Stimulated activated naive CD8-positive, alpha-beta T cell treated with anti-CD3 and anti-CD28 coated beads, Interleukin-15, Interleukin-2, amounts not matched to agents 100 U/mL and 50 U/mL, for 24 hours (primary cell): ENCODE results near the gene ZNF277.
"Not testable (repeated sequence)": the region's sequence is repeated elsewhere in the genome, so short reads cannot be mapped to it uniquely, and the experiment has no call there.

Experiments used
- ATAC-seq: fragments of 150-1000 bp; cut with Tn5 transposase; one replicate; pipeline ENCODE4 v1.10.0; 2021
- DNase-seq: peaks from one replicate; pipeline ENCODE4 v3.0.0; 2021

The ZNF277 gene

DNA sequence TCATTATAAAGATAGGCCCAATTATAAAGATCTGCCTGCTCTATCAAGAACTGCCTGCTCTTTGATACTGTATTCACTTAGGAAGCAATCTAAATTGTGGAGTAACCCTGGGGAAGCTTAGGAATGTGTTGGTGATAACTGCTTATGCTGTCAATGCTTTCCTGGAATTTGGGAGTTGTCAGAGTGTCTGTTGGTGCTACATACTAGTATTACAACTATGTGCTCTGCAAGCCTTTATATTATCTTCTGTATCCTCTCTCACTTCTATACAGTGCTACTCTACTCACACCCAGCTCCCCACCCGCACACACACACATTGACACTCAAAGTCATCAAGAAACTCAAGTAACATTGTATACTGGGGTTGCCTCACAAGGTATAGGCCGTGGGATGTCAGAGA lies 6.1 kb downstream of the ZNF277 start:
- DNase-seq: no peak
- no peak for ATAC-seq

DNA sequence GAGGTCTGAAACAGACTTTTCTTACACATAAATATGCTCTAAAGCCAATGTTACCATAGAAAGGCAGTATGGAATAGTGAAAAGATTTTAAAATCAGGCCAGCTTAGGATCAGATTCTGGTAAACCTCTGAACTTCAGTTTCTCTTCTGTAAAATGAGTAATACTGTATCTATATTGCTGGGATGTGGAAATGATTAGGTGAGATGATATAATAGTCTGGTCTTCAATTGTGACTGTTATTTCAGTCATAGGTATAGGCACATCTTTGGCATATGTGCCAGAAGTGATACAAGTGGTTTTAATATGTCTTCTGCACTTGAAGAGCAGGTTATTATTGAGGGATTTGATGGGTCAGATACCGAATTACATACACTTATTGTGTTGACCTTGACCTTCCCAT lies 7.2 kb downstream of the ZNF277 start:
- DNase-seq: no peak
- no peak for ATAC-seq

DNA sequence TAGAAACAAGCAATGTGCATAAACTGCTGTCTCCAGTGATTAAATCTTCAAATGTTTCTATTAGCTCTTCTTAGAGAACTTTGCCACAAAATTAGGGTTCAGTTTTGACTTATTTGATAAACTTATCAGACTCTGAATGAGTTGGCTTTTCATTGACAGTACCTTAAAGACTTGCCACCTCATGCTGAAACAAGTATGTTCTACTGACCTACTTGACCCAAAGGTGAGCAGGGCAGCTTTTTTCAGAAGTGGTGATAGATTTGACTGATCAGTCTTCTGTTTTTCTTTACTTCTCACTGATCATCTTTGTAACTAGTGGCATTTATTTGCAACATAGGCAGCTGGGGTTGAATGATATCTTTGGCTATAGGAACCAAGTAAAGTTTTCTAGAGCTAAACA lies 7.8 kb downstream of the ZNF277 start:
- ATAC-seq (no peak), DNase-seq (no peak)

DNA sequence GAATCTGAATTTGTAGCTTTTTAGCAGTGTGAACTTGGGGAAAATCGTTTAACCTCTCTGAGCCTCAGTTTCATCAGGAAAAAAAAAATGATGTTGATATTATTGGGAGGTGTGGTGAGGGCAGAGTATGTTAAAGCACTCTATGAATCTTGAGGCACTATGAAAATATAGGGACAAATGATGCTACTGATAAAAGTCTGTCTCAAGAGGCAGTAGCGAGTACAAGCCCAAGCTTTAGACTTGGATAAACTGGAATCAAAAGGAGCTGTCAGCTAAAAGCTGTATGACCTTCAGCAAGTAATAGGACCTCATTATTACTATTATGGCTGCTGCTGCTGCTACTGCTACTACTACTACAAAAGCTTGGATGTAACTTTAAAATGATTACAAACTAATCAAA lies 8.4 kb downstream of the ZNF277 start:
- ATAC-seq: no peak
- no peak for DNase-seq

DNA sequence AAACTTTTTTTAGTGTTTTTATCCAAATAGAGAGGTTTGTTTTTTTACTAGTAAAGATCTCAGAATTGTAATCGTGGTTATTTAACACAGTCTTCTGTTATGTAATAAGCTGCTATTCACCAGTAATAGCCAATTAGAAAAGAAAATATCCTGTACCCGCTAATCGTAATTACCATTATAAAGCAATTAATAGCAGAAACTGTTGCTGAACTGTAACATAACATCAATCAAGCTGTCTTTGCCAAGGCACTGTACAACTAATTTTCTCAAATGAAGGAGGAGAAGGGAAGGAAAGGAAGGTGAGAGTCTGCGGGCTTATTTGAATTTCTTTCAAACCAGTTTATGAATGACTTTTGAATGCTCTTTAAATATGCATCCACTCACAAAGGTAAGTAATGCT lies 9.3 kb downstream of the ZNF277 start:
- no peak for ATAC-seq

DNA sequence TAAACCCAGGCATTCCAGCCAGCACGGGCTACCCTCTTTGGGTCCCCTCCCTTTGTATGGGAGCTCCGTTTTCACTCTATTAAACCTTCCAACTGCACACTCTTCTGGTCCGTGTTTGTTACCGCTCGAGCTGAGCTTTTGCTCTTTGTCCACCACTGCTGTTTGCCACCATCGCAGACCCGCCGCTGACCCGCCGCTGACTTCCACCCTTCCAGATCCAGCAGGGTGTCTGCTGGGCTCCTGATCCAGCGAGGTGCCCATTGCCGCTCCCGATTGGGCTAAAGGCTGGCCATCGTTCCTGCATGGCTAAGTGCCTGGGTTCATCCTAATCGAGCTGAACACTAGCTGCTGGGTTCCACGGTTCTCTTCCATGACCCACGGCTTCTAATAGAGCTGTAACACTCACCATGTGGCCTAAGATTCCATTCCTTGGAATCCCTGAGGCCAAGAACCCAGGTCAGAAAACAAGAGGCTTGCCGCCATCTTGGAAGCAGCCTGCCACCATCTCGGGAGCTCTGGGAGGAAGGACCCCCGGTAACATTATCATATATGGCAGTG lies 14.5 kb downstream of the ZNF277 start:
- ATAC-seq: no peak
- no peak for DNase-seq

More for the DNA sequence above, 9.3 kb downstream of the ZNF277 start:
- no peak for DNase-seq

DNA sequence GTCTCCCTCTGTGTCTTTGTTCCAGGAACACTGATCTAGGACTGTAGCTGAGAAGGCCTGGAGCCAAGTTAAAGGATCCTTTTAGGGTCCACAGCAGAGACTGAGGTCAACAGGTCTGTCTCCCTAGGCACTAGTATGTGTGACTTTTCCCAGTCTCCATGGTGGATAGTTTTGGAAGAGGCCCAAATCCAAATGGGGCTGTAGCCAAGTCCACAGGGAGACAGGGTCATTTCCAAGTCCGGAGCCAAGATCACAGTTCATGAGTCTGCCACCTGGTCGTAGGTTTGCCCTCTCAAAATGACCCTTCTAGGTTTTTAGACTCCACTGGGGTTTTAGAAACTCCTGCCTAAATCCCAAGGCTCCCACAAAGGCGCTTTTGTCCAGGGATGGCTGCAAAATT lies 16.8 kb downstream of the ZNF277 start:
- DNase-seq: no peak
- ATAC-seq: no peak

DNA sequence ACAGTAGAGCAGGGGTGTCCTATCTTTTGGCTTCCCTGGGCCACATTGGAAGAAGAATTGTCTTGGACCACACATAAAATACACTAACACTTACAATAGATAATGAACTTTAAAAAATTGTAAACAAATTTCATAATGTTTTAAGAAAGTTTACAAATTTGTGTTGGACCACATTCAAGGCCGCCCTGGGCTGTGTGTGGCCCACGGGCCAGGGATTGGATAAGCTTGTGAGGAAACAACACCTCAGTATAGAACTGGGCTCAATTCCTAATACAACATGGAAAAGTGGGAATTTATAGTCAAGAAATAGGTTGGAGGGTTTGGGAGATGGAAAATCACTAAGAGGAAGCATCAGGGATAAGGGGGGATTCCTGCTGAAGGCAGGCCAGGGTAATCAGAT lies 17.7 kb downstream of the ZNF277 start:
- DNase-seq (no peak), ATAC-seq (no peak)

DNA sequence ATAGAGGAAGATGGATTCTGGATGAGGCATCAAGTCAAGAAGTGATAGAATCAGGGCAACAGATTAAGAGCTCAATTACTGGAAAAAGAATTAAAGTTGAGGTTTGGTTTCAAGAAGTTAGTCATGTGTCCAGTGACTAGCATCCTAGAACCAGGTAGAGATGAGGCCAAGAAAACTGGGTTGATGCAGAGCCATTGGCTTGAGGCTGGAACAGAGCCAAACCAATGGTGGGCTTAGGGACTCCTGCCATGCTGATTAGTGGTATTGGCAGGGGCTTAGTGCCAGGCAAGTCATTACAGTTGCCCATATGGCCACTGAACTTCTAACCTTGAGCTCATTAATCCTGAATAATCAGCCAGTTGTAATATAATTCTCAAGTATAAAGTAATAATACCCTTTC lies 18.5 kb downstream of the ZNF277 start:
- ATAC-seq (no peak), DNase-seq (no peak)

DNA sequence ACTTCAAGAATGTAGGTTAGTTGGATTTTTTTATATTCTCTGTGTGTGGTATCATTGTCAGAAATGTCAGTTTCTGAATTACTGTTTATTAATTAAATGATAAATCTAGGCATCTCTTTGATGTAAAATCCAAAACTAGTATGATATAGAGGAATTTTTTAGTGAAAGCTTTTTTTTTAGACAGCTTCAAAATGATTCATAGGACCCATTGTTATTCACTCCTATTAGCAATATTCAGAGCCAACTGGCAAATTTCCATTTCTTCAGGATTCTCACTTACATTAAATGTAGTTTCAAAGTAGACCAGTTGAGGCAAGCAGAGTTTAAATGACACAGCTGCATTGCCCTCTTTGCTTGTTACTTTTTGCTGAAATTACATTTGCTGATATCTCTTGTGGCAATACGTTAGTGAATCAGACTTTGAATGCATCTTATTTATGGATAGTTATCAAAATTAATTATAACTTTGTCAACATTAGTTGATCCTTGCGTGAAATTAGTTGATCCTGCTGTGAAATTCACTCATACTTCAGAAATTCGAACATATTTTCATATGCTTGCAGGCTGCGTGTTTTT lies 20.3 kb downstream of the ZNF277 start:
- ATAC-seq (no peak), DNase-seq (no peak)

DNA sequence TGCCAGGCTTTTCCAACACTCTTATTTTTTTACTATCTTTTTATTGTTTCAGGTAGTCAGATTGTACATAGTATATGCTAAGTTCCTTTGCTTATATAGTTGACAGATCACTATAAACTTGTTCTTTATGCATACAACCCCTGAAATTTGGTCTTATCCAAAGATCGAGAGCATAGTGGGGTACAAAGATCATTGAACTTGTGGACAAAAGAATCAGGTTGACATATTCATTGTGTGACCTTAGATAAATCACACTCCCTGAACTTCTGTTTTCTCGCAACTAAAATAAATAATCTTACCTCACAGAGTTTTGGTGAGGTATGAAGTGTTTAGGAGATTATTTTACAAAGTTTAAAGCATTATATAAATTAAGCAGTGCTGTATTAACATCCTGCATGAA lies 22.1 kb downstream of the ZNF277 start:
- ATAC-seq: no peak

DNA sequence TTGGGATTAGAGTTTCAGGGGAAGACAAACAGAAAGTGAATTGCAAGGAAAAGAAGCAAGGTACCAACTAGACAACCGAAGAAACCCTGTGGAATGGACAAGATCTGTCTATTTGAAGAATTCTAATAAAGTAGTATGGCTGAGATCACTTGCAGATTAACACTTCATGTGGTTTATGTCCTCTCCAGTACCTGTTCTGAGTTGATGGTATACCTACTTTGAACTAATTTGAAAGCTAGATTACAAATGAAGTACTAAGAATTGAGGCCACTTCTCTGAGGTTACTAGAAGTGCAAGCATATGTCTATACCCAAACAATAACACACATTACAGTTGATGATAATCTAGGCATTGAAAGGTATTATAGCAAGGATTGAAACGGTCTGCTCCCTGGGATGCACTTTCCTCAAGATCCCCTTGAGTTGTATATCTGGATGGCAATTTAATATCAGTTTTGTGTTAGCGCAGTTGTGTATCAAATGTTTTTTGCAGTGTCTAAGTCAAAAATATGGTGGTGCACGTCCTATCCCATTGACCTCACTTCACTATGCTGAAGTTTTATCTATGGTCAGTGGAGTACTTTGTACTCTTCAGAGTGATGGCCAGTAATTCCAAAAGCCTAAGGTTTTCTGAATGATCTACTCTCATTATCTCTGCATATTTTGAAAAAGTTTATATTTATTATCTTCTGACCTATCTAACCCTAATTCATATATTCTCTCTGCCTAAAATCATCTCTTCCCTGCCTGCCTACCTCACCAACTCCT lies 25.9 kb downstream of the ZNF277 start:
- DNase-seq: no peak
- no peak for ATAC-seq

More for the DNA sequence above, 22.1 kb downstream of the ZNF277 start:
- DNase-seq: no peak

DNA sequence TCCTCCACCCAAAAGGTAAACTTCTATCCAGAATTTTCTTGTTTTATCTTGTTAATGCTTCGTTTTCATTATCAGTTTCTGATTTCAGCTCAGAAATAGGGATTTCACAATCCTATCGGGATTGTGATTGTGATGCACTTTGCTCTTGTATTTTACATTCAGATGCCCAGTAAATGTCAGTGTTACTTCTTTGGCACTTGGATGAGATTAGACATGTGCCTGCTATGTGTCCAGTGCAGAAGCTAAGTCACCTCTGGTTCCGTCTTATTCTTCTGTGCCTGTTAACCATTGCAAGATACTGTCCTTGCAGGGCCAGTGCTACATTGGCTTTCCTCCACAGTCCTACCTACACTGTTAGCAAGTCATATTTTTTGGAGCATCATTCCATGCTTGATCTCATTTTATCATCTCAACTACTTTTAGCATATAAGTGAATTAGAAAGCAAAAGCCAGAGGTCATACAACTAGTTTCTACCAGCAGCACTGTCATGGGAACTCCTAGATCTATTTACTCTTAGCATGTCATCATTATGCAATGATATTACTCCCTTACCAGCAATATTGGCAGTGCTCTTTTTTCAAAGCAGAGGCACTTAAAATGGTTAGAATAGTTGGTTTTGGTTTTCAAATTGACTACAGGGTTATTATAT lies 26.7 kb downstream of the ZNF277 start:
- DNase-seq: no peak
- ATAC-seq: no peak

DNA sequence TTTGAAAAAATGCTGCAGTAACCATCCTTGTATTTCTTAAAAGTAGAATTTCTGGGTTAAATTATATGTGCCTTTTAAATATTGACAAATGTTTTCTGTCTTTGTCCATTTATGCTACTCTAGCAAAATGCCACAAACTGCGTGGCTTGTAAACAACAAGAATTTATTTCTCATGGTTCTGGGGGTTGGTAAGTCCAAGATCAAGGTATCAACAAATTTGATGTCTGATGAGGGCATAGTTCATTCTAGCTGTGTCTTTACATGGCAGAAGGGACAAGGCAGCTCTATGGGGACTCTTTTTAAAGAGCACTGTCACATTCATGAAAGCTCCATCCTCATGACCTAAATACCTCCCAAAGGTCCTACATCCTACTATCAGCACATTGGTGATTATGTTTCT lies 27.7 kb downstream of the ZNF277 start:
- no peak for ATAC-seq
- DNase-seq: no peak

DNA sequence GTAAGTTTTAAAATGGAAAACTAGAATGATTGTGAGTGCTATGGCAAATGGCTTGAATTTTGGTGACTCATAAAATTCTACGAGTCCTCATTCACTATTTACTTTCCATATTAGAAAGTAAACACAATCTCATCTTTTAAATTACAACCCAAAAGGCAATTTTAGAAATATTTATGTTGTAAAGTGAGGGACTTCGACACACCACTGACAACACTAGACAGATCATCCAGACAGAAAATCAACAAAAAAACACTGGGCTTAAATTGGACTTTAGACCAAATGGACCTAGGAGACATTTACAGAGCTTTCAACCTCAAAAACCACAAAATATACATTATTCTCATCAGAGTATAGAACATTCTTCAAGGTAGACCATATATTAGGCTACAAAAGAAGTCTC lies 30.1 kb downstream of the ZNF277 start:
- no peak for DNase-seq

DNA sequence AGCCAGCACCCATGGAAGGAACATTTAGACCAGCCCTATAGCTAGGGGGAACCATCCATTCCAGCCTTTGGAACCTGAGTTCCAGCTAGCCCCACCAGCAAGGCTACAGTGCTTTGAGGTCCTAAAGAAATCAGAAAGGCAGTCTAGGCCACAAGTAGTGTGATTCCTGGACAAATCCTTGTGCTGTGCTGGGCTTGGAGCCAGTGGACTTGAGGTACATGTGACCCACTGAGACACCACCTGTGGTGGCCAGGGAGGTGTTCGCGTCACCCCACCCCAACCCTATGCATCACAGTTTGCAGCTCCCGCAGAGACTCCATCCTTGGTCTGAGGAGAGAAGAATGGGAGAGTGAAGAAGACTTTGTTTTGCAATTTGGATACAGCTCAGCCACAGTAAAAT lies 31.8 kb downstream of the ZNF277 start:
- ATAC-seq (no peak), DNase-seq (no peak)

More for the DNA sequence above, 30.1 kb downstream of the ZNF277 start:
- ATAC-seq: no peak

DNA sequence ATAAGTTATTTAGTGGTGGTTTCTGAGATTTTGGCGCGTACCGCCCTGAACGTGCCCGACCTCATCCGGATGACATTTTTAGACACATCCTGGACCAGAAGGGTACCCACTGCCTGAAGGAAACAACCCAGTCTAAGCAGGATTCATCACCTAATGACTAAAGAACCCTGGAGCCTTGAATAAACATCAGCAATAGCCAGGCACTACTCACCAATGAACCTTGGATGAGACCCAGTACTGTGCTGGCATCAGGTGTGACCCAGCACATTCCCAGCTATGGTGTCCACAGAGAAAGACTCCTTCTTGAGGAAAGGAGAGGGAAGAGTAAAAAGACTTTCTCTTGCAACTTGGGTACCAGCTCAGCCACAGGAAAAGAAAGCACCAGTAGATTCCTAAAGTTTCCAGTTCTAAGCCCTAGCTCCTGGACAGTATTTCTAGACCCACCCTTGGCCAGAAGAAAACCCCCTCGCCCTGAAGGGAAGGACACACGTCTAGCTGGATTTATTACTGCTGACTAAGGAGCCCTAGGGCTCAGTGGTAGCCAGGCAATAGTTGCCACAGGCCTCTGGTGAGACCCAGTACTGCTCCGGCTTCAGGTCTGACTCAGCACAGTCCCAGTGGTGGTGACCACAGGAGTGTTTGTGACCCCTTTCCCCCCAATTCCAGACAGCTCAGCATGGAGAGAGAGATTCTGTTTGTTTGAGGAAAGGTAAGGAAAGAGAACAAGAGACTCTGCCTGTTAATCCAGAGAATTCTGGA lies 32.5 kb downstream of the ZNF277 start:
- DNase-seq: no peak
- no peak for ATAC-seq

DNA sequence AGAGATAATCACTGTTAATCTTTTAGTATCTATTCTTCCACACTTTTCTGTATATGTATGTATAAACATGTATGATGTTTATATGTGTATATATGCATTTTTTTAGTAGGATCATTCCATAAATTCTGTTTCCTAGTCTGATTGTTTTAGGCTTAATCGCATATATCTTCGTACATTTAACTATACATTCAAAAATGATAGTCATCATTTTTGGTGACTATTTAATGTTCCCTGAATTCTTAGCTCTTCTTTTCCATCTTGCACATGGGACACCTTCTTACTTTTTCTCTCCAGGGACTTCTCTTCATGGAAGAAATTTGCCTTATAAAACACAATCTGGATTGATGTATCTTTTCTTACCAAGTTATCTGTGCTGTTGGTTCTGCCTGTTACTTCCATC lies 42.1 kb downstream of the ZNF277 start:
- ATAC-seq (no peak), DNase-seq (no peak)

DNA sequence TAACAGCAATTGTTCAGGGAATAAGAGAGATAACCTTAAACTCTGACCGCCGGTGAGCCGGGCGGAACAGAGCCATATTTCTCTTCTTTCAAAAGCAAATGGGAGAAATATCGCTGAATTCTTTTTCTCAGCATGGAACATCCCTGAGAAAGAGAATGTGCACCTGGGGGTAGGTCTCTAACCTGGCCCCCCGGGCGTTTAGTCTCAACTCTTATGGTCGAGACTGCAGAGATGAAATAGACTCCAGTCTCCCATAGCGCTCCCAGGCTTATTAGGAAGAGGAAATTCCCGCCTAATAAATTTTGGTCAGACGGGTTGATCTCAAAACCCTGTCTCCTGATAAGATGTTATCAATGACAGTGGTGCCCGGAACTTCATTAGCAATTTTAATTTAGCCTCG lies 43.5 kb downstream of the ZNF277 start:
- not testable (repeated sequence) for DNase-seq, ATAC-seq

DNA sequence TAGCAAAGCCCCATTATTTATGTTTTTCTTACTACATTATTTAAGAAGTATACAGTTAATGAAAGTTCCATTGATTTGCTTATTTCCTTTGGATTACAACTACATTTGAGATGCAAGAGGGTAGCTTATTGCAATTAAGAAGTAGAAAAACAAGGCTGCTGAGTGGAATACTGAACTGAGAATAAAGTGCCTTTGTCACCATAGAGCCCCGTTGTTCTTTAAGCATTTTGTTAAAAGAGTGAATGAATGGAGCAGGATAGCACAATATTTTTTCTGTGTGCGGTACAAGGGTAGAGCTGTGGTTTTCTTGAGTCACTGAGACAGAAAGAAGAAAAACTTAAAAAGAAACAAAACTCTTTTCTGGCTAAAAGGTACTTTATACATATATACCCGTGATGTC lies 45.6 kb downstream of the ZNF277 start:
- no peak for DNase-seq
- no peak for ATAC-seq

DNA sequence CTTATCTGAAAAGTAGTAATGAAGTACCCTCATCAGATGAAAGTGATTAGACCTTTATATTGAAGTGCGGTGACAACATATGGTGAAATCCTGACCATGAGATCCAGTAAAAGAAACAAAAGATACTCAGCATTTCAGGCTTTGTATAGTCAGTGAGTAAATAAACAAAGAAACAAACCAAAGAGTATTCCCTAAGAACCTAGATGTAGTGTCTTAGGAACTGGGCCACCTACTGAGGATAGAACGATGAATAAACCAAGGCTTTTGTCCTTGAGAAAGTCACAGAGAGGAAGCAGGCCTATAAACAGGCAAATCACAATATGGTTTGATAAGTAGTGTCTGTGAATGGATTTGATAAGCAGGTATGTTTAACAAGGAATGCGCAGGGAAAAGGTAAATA lies 46.2 kb downstream of the ZNF277 start:
- DNase-seq (no peak), ATAC-seq (no peak)

DNA sequence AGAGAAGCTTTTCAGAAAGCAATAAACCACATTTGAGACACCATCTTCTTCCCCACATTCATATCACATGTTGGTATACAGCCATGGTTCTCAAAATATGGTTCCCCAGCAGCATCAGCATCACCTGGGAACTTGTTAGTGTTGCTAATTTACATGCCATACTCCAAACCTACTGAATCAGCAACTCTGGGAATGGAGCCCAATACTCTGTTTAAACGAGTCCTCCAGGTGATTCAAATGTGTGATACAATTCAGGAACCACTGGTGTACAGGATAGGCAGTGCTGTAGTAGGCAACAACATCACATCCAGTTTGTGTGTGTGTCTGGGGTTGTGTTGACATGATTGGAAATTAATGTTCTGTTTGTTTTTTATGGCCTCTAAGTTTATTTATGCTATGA lies 47.7 kb downstream of the ZNF277 start:
- ATAC-seq (no peak), DNase-seq (no peak)
